HG03039 (cell line): ENCODE data around the gene NOP9.

Source experiments
- ATAC-seq: cut with Tn5 transposase; IDR thresholded peaks from one replicate; pipeline ENCODE4 v1.9.1; 2021; ENCODE audit warnings: mild to moderate bottlenecking, moderate library complexity; ENCODE audit not compliant: unreplicated experiment

Gene NOP9

DNA sequence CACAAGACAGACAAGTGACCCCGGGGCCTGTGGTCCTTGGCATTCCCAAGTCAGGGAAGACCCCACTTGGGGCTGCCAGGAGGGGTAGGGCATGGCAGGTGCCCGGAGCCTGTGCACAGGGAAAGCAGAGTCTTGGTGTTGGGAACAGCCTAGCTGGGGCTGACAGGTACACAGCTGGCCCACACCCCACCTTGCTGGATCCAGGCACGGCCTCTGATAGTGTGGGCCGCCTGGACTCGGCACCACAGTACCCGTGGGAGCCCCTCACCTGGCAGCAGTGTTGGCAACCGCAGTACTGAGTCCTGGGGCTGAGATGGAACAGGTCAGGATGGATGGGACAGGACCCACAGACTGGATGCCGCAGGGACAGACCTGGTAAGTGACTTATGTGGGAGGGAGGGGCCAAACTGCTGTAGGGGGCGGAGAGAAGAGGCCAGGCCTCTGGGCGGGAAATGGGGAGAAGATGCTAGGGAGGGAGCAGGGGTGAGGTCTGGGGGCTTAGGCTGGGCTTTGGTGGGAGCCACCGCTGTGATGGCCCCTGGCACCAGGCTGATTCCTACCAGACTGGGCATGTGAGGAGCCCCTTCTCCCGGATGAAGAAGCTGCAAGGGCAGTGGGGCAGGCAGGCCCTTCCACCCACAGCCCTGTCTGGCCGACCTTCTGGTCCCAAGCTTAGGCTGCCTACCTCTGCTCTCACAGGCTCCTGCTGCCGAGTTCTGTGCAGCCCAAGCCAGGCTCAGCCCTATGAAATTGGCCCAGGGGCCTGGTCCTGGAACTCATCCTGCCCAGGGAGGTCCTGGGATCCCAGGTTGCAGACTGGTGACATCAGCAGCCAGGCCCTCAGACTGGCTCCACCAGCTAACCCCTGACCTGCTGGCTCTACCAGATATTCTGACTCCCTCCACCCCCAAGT is 36.6 kb upstream of the NOP9 start, which contains the start of gene TGM1:
Gene TGM1 (minus strand): TSS at position 357 of the 913 bp plus-strand sequence. CDS start 825 bp downstream, outside the sequence.
- no peak for ATAC-seq

DNA sequence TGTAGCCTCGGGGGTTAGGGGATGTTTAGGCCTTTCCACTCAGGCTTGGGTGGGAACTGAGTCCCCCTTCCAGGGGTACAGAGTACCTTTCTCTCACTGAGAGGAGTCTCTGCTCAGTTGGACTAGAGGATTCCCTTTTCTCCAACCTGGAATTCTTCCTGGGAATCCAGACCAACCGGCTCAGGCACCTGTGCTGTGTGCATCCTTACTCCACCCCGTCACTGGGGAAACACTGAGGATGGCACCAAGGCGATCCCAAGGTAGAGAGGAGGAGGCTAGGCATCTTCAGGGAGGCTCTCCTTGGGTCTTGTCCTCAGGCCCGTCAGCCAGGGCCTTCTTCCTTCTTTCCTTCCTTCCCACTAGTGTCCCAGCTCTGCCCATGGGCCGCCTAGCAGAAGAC is 35.8 kb upstream of the NOP9 start:
- no peak for ATAC-seq

DNA sequence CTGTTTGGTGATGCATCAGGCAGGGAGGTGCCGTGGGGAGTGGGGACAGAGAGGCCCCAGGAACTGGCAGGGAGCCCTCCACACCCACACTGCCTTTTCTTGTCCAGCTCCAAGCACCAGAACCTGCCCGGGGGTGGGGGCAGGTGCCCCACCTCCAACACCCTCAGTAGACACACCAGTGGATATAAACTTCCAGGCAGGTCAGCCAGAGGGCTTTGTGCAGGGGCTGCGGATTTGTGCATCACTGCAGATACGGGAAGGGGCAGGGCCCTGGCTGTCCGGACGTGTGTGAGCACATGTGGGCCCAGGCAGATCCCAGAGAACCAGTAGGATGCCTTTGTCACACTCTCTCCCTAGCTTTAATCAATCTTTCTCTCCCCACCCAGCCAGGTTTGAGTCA is 35.4 kb upstream of the NOP9 start:
- no peak for ATAC-seq

DNA sequence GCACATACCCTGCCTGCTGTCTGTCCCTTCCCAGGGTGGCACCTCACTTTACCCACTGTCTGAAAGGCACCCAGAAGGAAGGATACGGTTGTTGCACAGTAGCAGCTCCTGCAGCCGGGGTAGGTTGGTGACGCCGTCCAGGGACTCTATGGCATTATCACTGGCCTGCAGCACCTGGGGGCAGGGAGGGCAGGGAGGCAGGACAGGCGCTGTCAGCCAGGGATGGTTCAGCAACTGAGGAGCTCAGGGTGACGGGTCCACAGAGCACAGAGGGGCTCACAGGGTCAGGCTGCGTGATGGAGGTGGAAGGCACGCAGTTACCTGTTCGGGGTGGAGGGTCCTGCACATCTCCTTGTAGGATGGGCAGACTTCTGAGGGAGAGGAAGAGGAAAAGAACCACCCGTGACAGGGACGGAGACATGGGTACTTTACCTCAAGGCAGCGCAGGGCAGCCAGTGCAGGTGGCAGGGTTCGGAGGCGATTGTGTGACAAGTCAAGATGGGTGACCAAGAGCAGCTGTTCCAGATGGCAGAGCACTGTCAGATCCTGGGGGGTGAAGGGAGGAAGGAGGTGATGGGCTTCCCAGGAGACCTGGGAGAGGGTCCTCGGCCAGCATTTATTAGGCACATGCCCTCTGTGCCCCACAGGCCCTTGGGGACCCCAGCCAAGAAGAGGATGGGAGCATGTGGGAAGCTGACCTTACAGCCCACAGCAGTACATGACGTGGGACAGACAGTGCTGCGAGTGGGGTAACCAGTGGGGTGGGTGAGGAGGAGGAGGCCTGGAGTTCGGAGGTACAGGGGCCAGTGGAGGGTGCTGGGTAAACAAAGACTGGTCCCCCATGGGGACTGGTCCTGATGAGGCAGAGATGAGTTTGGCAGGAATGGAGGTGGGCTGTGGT is 33.1 kb upstream of the NOP9 start:
- no peak for ATAC-seq

DNA sequence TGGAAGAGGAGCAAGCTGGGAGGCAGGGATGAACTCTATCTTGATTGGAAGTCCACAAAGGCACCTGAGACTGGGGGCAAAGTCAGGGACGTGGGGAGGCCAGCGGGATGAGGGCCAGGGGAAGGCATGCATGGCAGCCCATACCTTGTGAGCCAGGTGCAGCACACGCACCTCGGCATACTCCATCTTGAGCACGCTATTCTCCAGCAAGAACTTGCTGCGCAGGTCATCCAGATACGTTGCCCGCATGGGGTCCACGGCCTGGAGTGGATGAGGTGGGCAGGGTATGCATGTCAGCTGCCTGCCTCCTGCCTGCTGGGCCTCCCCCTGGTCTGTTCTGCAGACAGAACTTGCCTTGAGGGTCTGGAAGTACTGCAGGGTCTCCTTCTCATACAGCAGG is 32.1 kb upstream of the NOP9 start:
- ATAC-seq = no peak

DNA sequence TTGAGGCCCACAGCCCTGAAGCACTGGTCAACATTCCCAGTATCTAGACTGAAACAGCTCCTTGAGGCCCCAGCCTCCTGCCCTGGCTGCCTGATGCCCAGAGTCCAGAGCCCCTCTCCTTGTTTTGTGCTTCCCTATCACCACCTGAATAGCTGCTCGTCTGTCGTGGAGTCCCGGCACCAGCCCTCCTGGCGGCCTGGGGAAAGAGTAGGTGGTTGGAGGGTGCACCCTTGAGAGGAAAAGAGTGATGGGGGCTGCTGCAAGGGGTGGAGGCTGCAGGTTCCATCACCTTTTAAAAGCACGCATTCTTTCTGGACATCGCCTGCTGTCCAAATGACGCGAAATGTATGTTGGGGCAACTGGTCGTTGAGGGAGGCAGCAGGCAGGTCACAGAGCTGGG is 31.4 kb upstream of the NOP9 start:
- no peak for ATAC-seq

DNA sequence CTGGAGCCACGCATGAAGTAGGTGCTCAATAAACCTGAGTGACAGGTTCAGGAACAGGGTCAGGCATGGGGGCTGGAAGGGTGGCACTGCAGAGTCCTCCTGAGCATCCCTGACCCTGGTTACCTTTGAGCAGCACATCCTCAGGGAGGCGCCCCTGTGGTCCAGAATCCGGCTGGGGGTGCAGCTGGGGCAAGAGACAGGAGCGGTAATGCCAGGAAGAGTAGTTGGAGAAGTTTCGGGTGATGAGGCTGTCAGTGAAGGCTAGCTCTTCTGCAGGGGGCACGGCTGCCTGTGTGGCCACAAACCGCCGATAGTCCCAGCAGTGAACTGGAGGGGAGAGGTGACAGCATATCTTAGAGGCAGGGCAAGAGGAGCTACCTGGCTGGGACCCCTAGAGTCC is 30.3 kb upstream of the NOP9 start:
- ATAC-seq = no peak

DNA sequence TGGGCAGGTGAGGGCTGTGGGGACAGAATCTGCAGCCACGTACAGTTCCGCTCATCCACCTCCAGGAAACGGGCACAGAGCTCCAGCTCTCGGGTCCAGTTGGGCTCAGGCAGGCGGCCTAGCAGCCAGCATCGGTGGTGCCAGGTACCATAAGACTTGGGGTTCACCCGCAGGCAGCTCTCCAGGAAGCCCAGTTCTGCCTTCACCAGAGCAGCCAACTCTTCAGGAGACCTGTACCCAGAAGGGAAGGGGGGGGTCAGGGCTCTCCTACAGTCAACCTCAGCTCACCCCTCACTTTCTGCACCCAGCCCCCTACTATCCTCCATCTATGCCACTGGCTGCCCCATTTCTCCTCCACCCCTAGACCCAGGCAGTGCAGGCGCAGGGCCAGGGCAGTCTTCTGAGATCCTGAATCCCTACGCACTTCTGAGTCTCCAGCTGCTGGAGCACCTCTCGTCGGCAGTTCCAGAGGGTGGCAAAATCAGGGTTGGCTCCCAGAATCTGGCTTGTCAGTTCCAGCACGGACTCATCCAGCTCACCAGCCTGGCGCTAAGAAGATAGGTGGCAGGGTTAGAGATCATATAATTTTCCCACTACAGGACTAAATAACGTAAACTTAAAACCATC is 29.6 kb upstream of the NOP9 start:
- no peak for ATAC-seq

DNA sequence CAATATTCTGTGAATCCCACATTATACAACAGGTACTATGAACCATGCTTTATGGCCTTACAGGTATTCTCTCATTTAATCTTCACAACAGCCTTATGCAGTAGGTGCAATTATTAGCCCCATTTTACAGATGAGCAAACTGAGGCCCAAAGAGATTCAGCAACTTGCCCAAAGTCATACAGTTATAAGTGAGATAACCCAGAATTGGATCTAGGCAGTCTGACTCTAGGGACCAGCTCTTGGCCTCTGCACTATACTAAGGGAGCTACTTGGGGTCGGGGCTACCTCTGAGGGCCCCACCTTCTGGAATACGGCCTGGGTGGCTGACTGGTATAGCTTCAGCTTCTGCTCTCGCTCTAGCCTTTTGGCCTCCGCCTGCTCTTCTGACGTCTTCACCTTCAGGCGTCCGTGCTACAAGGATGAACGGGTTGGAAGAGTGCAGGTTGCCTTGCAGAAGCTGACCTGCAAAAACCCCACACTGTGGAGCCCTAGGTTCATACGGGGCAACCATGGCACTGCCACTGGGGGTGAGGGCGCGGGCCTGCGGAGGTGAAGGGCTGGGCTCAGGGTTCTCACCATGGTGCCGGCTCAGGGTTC is 29.0 kb upstream of the NOP9 start:
- no peak for ATAC-seq

DNA sequence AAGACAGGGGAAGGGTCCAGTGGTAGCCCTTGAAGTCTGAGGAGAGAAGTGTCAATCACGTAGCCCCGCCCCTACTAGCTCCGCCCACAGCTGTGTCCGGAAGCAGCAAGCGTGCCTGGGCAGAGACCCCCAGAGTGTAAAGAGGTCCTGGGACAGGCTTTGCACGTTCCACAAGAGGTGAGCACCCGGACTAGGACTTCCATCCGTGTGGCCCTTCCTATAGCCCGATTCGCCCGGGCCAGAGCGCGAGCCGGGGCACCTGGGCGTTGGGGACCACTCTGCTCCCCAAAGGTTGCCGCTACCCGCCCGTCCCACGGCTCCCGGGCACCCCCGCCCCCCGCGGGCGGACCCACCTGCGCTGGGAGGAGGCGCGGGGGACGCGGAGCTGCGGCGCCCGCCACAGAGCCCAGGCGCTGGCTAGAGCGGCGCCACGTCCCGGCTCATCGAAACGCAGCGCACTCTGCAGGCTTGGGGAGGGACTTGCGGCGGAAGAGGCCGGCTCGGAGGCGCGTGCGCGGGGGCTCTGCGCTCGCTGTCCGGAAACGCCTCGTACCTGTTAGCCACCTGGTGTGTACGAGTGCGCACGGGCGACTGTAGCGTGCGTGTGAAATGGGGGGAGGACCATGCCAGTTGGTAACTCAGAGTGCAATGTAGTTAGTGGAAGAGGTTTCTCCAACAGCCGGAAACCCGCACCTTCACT is 28.4 kb upstream of the NOP9 start, which contains the start of gene RABGGTA:
Gene RABGGTA (minus strand): TSS at position 464 of the 700 bp plus-strand sequence. CDS start 482 bp downstream, outside the sequence.
- ATAC-seq = peak; percentile 81

DNA sequence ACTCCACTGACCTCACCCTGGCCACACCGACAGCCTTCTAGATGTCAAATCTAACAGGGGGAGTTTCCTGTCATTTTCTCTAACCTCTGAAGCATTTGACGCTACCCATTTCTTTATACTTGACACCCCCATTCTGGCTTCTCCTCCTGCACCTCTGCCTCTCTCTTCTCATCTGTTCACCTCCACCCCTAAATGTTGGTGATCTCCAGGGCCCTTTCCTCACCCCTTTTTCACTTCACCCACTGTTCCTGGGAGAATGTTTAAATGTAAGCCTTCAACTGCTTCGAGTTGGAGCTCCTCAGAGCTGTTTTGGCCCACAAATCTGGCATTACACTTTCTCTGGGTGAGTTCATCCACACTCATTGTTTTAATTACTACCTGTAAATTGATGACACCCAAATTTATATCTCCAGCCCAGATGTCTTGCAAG is 27.8 kb upstream of the NOP9 start:
- ATAC-seq = no peak

DNA sequence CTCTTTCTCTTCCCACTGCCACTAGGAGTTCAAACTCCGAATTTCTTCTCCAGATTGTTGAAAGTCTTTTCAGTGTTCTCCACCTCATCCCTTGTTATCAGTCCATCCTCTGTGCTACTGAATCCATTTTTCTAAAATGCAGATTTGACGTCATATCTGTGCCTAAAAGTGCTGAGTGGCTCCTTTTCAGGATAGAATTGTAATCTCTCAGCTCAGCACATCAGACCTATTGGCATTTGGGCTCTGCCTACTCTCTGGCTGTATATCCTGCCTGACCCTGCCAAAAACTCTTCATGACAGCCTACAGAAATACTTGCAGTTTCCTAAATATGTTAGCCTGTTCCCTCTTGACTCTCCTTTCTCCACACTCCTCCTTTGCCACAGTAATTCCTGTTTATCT is 27.2 kb upstream of the NOP9 start:
- ATAC-seq = no peak

DNA sequence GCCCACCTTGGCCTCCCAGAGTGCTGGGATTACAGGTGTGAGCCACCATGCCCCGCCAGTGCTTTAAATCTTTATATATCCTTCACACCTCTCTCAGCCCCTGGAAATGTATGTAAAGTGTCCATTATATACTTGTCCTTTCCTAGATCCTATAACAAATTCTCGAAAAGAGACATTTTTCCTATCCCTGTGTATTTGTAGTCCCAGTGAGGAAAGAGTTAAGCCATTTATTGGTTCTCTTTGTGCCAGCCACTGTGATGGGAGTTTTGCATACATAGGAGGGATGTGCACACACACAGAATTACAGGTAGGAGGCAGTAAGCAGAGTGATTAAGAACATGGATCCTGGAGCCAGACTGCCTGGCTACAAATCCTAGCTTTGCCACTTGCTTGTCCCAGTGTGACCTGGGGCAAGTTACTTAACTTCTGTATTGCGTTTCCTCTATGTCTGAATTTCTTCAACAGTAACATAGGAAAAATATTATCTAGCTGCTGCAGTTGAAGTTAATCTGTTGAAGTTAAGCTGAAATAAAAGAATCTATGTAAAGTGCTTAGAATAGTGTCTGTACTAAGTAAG is 26.1 kb upstream of the NOP9 start:
- ATAC-seq = no peak

DNA sequence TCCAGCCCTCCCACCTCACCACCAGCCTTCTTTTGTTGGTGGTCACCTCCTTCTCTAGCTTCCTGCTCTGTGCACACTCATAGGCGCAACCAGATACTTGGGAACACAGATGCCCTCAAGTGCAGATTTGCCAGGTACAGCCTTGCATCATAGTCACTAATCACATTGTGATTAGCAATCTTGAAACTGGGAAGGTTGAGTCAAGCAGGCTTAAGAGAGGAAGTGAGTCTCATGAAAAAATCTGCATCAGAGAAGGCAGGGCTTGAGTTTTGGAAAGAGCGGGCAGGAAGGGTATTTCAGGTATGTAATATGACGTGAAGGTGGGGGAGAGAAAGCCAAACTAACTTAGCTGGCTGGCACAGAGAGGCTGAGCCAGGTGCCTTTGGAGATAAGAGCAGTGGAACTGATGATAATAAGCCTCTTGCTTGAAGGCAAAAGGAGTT is 25.5 kb upstream of the NOP9 start:
- ATAC-seq = peak; percentile 46

DNA sequence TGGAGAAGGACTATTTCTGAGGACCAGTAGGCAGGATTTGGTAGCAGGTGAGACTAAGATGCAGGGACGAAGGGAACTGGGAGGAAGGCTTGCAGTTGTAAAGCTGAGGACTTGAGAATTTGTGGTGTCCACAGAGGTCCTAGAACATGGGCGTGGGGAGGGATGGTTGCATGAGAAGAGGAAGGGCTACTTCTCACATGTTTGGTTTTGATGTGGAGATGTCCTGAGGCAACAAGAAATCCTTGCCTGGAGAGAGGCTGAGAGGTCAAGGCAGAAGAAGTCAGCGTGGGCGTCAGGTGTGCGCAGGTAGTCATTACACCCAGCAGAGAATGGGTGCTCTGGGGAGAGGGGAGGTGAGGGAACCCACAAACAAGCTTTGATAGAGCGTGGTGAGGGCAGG is 22.6 kb upstream of the NOP9 start:
- ATAC-seq = no peak

DNA sequence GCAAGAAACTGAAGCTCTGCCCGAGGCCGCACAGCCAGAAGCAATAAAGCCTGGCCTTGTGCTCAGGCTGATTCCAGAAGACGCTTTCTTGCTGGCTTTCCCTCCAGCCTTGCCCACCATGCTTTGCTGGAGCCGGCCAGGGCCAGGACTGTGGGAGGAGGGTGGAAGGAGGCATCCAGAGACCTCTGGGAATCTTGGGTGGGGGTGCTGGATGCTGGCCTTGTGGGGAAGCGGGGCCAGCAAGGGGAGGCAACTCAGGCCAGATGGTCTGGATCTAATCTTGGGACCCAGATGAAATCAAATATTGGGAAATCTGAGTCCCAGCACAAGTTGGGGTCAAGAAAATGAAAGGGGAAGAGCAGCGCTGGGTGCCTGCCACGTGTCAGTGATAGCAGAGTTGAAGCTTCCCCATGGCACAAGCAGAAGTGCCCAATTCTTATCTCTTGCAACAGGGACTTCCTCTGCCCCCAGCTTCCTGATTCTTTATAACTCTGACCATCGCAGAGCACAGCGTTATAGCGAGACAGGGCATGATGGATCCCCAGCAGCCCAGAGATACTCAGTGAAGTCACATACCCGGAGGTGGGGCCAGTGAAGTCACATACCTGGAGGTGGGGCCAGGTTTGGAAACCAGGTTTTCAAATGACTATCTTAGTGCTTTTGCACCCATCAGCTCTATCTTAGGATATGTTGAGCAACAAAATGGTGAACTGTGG is 21.9 kb upstream of the NOP9 start:
- ATAC-seq = no peak

DNA sequence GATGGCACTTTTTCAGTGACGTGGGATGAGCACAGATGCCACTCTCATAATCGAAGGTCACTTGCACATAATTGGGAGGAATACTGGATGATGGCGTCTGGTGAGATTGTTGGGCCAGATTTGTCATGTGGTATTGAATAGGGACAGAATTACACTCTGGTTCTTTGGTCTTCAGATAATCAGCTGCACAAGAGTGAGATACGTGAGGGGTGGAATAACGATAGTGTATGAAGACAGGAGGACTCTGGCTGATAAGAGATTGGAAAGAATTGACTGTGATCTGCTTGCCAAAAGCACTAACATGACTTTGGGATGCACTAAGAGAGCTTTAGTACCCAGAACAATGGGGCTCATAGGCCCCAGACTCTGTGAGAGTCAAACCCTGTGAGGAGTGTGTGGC is 21.2 kb upstream of the NOP9 start:
- ATAC-seq = no peak

DNA sequence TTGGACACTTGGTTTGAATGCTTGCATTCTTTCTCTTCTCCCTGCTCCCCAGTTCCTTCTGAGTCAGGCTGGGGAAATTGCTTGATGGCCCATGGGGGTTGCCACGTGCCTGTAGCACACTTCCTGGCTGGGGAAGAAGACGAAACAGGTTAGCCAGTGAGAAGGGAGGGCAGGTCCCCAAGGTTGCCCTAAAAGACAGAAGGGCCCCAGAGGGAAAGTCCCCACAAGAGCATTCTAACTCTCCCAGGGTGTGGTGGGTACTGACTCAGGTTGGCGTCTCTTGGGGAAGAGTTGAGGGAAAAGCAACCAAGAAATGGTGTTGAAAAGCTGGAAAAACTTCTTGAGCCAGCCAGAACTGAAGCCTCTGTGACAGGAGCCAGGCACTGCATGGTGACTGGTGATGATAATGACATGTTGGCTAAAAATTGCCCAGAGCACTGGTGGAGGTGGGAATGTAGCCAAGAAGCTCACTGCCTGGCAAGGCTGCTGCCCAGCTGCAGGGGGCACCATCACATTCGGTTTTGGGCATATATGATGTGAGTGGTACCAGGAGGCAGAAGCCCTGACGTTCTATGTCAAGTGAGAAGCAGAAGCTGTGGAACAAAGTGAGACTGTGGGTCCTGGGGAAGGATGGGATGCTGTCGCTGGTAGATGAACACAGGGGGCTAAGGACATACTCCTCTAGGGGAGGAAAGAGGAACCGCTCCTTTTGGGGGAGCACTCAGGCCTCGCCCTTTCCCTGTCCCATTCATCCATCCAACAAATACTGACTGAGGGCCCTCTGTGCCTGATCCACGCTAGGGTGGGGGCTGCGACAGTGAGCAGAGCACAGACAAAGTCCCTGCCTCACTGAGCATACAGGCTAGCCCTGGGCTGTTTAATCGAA is 20.1 kb upstream of the NOP9 start:
- no peak for ATAC-seq
